Measurements from ENCODE around the gene LARGE1. TPM values are rescaled to one million over a fixed set of nuclear protein-coding genes. Genes with fewer than 3 reads are reported as not detected.

LARGE1 gene
- total and polyA plus RNA-seq, 2 of the 13 experiments (the other 11 are each of a cell fraction or from before 2014, with no cell fraction given), result 8.4 to 11.0 TPM

DNA sequence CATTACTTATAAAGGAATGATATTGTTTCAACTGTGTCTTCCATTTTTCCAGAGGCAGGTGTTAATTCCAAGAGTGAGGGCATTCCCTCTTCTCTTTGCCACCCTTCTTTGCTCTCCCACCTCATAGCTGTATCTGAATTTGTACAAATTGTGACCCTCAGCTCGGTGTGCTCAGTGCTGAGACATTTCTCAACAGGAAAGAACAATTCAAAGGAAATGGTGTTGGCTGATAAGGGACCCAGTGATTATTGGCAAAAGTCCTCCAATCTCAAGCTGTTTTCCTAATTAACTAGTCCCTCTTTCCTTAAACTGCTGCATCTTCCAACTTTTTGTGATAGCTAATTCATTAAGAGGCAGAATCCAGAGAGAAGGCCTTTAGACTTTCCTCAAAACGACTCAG is 453.2 kb downstream of the LARGE1 start (continued):
- no peak for TF ChIP-seq SRSF1 (optimal IDR thresholded peaks at IDR 0.05; ENCODE audit: low read depth, low read length)
- no peak for TF ChIP-seq NFYB (CRISPR knock-in tag; IDR thresholded peaks at IDR 0.05)

DNA sequence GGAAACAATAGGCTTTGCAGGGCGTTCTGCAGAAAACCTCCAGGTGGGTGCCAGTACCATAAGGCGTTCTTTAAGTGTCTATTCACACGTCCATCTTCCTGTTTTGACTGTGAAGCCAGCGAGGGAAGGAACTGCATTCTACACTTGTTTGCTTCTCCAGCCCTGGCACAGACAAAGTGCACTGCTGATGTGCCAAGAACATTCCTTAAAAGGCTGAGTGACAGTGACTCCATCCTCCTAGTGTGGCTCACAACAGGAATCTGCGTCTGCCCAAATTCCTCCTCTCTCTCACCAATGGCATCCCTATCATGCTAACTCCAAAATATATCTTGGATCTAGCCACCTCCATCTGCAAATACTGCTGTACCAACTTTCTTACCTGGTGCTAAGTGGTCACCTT is 454.7 kb downstream of the LARGE1 start:
- no peak for FAIRE-seq
- intact Hi-C loops (cut with micrococcal nuclease; ENCODE audit: unreplicated experiment) (no loop called here), in situ Hi-C loops (cut with HindIII; ENCODE audit: extremely low pct_ligation_motif_present, low pct_unique_long_range_greater_than_20kb) (no loop called here)
- TF ChIP-seq SMARCE1 (IDR thresholded peaks at IDR 0.05; ENCODE audit: borderline replicate concordance) (no peak), ZNF589 (CRISPR knock-in tag; conservative IDR thresholded peaks at IDR 0.05) (no peak), HMGA1 (CRISPR knock-in tag; conservative IDR thresholded peaks at IDR 0.05) (no peak), RARG (CRISPR knock-in tag; IDR thresholded peaks at IDR 0.05; ENCODE audit: low read depth) (no peak), CCAR2 (optimal IDR thresholded peaks at IDR 0.05; ENCODE audit: low read depth, low read length) (no peak), SMARCC2 (IDR thresholded peaks at IDR 0.05) (no peak), NFATC3 (CRISPR knock-in tag; IDR thresholded peaks at IDR 0.05) (no peak), ZNF138 (CRISPR knock-in tag; IDR thresholded peaks at IDR 0.05; ENCODE audit: low read depth) (no peak), CEBPB (IDR thresholded peaks at IDR 0.05; ENCODE audit: borderline replicate concordance, low read depth, low read length) (no peak), ZNF230 (CRISPR knock-in tag; IDR thresholded peaks at IDR 0.05) (no peak)
- TF ChIP-seq, protein P1, sequence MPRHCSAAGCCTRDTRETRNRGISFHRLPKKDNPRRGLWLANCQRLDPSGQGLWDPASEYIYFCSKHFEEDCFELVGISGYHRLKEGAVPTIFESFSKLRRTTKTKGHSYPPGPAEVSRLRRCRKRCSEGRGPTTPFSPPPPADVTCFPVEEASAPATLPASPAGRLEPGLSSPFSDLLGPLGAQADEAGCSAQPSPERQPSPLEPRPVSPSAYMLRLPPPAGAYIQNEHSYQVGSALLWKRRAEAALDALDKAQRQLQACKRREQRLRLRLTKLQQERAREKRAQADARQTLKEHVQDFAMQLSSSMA (CRISPR knock-in tag; IDR thresholded peaks at IDR 0.05), result no peak
- TF ChIP-seq, protein P2, sequence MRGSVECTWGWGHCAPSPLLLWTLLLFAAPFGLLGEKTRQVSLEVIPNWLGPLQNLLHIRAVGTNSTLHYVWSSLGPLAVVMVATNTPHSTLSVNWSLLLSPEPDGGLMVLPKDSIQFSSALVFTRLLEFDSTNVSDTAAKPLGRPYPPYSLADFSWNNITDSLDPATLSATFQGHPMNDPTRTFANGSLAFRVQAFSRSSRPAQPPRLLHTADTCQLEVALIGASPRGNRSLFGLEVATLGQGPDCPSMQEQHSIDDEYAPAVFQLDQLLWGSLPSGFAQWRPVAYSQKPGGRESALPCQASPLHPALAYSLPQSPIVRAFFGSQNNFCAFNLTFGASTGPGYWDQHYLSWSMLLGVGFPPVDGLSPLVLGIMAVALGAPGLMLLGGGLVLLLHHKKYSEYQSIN (CRISPR knock-in tag; IDR thresholded peaks at IDR 0.05; ENCODE audit: borderline replicate concordance), result no peak
- TF ChIP-seq, protein P3, sequence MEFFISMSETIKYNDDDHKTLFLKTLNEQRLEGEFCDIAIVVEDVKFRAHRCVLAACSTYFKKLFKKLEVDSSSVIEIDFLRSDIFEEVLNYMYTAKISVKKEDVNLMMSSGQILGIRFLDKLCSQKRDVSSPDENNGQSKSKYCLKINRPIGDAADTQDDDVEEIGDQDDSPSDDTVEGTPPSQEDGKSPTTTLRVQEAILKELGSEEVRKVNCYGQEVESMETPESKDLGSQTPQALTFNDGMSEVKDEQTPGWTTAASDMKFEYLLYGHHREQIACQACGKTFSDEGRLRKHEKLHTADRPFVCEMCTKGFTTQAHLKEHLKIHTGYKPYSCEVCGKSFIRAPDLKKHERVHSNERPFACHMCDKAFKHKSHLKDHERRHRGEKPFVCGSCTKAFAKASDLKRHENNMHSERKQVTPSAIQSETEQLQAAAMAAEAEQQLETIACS (CRISPR knock-in tag; IDR thresholded peaks at IDR 0.05), result no peak
- TF ChIP-seq, protein P4, sequence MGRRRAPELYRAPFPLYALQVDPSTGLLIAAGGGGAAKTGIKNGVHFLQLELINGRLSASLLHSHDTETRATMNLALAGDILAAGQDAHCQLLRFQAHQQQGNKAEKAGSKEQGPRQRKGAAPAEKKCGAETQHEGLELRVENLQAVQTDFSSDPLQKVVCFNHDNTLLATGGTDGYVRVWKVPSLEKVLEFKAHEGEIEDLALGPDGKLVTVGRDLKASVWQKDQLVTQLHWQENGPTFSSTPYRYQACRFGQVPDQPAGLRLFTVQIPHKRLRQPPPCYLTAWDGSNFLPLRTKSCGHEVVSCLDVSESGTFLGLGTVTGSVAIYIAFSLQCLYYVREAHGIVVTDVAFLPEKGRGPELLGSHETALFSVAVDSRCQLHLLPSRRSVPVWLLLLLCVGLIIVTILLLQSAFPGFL (CRISPR knock-in tag; IDR thresholded peaks at IDR 0.05), result no peak
- TF ChIP-seq, protein P5, sequence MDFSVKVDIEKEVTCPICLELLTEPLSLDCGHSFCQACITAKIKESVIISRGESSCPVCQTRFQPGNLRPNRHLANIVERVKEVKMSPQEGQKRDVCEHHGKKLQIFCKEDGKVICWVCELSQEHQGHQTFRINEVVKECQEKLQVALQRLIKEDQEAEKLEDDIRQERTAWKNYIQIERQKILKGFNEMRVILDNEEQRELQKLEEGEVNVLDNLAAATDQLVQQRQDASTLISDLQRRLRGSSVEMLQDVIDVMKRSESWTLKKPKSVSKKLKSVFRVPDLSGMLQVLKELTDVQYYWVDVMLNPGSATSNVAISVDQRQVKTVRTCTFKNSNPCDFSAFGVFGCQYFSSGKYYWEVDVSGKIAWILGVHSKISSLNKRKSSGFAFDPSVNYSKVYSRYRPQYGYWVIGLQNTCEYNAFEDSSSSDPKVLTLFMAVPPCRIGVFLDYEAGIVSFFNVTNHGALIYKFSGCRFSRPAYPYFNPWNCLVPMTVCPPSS (IDR thresholded peaks at IDR 0.05), result no peak
- TF ChIP-seq, protein P6, sequence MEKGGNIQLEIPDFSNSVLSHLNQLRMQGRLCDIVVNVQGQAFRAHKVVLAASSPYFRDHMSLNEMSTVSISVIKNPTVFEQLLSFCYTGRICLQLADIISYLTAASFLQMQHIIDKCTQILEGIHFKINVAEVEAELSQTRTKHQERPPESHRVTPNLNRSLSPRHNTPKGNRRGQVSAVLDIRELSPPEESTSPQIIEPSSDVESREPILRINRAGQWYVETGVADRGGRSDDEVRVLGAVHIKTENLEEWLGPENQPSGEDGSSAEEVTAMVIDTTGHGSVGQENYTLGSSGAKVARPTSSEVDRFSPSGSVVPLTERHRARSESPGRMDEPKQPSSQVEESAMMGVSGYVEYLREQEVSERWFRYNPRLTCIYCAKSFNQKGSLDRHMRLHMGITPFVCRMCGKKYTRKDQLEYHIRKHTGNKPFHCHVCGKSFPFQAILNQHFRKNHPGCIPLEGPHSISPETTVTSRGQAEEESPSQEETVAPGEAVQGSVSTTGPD (CRISPR knock-in tag; IDR thresholded peaks at IDR 0.05), result no peak

More for the DNA sequence above, 454.7 kb downstream of the LARGE1 start:
- DNase-seq (ENCODE audit: low spot score), result no peak
- Histone ChIP-seq H3K9me3 (ENCODE audit: low read length) (peaks cover 9% of the 10 kb centered on the region; the same call in 1 of the 2 replicates), H3K79me2 (ENCODE audit: insufficient read depth, low read length) (no peaks in the 10 kb centered on the region), H4K20me1 (ENCODE audit: insufficient read depth, low read length) (no peaks in the 10 kb centered on the region), H3K4me1 (ENCODE audit: insufficient read depth, low read length) (peaks cover 36% of the 10 kb centered on the region), H3K36me3 (replicated peaks in 1 of 2; ENCODE audit: control insufficient read depth in 1 of 2, insufficient read depth in 2 of 2, low read length in 2 of 2) (no peaks in the 10 kb centered on the region; a peak in 1 of 5 replicates), H2AFZ (ENCODE audit: low read length) (no peak overlapping the region), H3K27me3 (ENCODE audit: control insufficient read depth in 1 of 2, insufficient read depth in 2 of 2, low read length in 2 of 2) (no peaks in the 10 kb centered on the region), H3K9ac (ENCODE audit: insufficient read depth, low read depth, low read length) (no peak overlapping the region), H3K4me3 (replicated peaks in 1 of 3; ENCODE audit: insufficient read depth in 1 of 3, low read depth in 2 of 3, low read length in 3 of 3) (no peak overlapping the region), H3K27ac (ENCODE audit: extremely low read length, insufficient read depth, low read length) (no peak overlapping the region), H3K4me2 (ENCODE audit: low read depth, low read length) (no peak overlapping the region)
- ChIA-PET CTCF (ENCODE audit: low intra/inter-chr PET ratio, low total read pairs) (no interaction called here), POLR2A (no interaction called here)
- no peak for ATAC-seq
- BruUV-seq (replicated peaks), result no TSS peak
- WGBS (ENCODE audit: low lambda C conversion rate), result 86% methylated on average over 5 of the region's 5 CpGs
